ENCODE data around the gene ABR.
"Not testable (repeated sequence)": the region's sequence is repeated elsewhere in the genome, so short reads cannot be mapped to it uniquely, and the experiment has no call there.

ABR gene

DNA sequence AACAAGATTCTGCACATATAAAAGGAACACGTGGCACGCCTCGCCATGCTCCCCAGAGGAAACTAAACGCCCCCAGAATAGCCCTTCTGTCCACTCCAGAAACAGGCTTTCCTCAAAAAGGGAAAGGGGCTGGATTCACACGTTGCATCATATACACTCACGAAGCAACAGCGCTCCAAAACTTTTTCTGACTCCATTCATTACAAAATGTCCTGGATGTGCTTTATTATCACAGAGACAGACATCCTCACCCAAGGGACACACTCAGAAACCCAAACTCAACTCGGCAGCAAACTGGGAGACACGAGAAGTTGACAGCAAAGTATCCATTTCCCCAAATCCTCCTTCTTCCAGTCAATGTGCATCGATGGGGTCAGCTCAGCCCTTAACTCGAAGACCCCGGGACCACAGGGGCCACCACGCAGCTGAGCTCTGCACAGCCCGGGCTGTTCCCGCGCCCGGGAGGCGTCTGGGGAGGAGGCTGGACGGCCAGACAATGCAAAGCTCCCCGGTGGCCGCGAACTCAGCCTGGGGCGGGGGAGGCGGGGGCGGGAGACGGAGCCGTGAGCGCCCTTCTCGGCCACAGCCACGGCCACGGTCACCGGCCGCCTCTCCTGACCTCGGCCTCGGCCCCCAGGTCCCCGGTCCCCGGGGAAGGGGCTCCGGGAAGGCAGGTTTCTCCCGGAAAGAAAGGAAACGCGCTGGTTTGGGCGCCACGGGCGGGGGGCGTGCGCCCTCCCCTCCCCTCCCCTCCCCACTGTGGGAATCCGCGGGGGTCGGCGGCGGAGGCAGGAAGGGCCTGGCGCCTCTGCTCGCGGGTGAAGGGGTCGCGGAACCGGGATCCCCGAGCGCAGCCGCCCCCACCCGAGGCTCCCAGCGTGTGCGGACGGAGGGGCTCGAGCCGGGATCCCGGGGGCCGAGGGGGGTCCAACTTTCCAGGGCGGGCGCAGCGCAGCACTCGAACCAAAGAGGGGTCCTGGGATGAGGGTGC lies 201.4 kb downstream of the ABR start:
- no peak overlapping the region for H3K4me3 ChIP-seq (ENCODE audit: low read depth, low read length)
- no peak for TF ChIP-seq MAX (IDR thresholded peaks at IDR 0.05; ENCODE audit: low read depth, low read length)
- no peak for TF ChIP-seq MYC (IDR thresholded peaks at IDR 0.05; ENCODE audit: low read depth, low read length)
- no peak for TF ChIP-seq POLR2A (IDR thresholded peaks at IDR 0.05; ENCODE audit: extremely low read depth, insufficient read length)
- TF ChIP-seq, protein P1, sequence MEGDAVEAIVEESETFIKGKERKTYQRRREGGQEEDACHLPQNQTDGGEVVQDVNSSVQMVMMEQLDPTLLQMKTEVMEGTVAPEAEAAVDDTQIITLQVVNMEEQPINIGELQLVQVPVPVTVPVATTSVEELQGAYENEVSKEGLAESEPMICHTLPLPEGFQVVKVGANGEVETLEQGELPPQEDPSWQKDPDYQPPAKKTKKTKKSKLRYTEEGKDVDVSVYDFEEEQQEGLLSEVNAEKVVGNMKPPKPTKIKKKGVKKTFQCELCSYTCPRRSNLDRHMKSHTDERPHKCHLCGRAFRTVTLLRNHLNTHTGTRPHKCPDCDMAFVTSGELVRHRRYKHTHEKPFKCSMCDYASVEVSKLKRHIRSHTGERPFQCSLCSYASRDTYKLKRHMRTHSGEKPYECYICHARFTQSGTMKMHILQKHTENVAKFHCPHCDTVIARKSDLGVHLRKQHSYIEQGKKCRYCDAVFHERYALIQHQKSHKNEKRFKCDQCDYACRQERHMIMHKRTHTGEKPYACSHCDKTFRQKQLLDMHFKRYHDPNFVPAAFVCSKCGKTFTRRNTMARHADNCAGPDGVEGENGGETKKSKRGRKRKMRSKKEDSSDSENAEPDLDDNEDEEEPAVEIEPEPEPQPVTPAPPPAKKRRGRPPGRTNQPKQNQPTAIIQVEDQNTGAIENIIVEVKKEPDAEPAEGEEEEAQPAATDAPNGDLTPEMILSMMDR (IDR thresholded peaks at IDR 0.05; ENCODE audit: low read depth, low read length), result no peak
- DNase-seq (ENCODE audit: low read depth), result no peak

DNA sequence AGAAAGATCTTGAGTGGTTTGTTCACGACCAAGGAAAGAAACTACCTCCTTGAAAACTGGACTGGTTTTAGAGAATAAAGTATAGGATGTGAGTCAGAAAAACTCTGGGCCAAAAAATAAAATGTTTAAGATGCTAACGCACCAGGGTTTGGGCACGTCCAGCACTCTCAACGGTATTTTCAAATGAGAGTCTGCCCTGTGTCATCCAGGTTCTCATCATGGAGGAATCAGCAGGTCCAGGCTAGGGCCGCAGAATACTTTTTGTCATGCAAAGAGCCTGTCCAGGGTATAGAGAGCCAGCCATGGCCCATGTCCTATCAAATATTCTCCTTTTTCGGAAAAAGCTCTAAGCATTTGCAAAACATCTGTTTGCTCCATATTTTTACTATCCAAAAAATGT lies 202.6 kb downstream of the ABR start:
- no peak overlapping the region for H3K4me3 ChIP-seq (ENCODE audit: low read depth, low read length)
- no peak for DNase-seq (ENCODE audit: low read depth)
- TF ChIP-seq MYC (IDR thresholded peaks at IDR 0.05; ENCODE audit: low read depth, low read length) (no peak), MAX (IDR thresholded peaks at IDR 0.05; ENCODE audit: low read depth, low read length) (no peak), POLR2A (IDR thresholded peaks at IDR 0.05; ENCODE audit: extremely low read depth, insufficient read length) (no peak)
- TF ChIP-seq, protein P1 (IDR thresholded peaks at IDR 0.05; ENCODE audit: low read depth, low read length), result no peak

- TF ChIP-seq POLR2A (IDR thresholded peaks at IDR 0.05; ENCODE audit: extremely low read depth, insufficient read length), result no peak
- TF ChIP-seq MAX (IDR thresholded peaks at IDR 0.05; ENCODE audit: low read depth, low read length), result no peak
- TF ChIP-seq MYC (IDR thresholded peaks at IDR 0.05; ENCODE audit: low read depth, low read length), result no peak
- TF ChIP-seq, protein P1 (IDR thresholded peaks at IDR 0.05; ENCODE audit: low read depth, low read length), result no peak
- no peak overlapping the region for H3K4me3 ChIP-seq (ENCODE audit: low read depth, low read length)
- DNase-seq (ENCODE audit: low read depth), result no peak
Observed at GRCh38 chr17:976312-976711, 203.5 kb downstream of the ABR start.

DNA sequence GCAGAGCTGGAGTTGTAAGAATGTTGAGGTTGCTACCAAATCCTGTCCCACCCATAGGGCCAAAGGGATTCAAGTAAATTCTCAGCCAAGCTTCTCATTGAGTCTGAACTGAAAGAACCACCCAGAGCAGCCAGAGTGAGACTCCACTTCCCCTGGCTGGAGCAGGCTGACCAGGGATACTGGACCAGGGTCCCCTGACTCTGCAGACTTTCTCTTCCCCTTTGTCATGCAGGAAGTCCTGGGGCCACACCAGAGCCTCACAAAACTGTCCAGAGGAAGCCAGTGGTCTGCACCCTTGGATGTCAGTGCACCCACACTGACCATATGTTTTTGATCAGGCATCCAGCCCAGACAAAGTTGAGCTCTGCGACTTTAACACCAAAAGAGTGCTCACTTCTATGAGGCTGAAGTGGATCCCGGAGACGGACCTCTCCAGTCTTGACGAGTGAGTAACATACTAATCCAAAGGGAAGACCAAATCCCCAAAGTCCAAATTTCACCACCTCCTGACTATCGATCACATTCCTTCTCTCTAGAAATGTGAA lies 204.3 kb downstream of the ABR start:
- no peak for TF ChIP-seq MYC (IDR thresholded peaks at IDR 0.05; ENCODE audit: low read depth, low read length)
- no peak for TF ChIP-seq MAX (IDR thresholded peaks at IDR 0.05; ENCODE audit: low read depth, low read length)
- no peak for TF ChIP-seq POLR2A (IDR thresholded peaks at IDR 0.05; ENCODE audit: extremely low read depth, insufficient read length)
- TF ChIP-seq, protein P1 (IDR thresholded peaks at IDR 0.05; ENCODE audit: low read depth, low read length), result no peak
- no peak for DNase-seq (ENCODE audit: low read depth)
- H3K4me3 ChIP-seq (ENCODE audit: low read depth, low read length), result no peak overlapping the region

DNA sequence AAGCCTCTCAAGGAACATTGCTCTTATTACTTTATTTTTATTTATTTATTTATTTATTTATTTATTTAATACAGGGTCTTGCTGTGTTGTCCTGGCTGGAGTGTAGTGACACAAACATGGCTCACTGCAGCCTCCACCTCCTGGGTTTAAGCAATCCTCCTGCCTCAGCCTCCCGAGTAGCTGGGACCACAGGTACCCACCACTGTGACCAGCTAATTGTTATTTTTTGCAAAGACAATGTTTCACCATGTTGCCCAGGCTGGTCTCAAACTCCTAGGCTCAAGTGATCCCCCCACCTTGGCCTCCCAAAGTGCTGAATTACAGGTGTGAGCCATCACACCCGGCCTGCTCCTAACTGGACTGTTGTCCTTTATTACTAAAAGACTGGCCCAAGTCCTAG lies 205.0 kb downstream of the ABR start:
- H3K4me3 ChIP-seq (ENCODE audit: low read depth, low read length); DNase-seq (ENCODE audit: low read depth): not testable (repeated sequence)

DNA sequence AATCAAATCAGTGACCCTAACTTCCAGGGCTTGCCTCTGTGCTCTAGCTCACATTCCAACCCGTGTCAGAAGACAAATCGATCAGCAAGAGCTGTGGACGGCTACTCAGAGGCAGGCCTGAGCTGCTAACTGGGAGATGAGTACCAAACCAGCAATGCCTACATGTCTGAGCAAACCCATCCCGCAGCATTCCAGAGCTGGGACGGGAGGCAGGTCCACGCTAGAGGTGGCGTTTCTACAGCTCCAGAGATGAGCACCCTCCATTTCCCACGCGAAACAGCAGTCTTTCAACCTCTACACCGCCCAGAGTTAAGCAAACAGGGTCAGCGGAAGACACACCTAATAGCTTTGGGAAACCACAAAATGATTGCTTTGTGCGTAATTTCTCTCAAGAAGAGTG lies 206.7 kb downstream of the ABR start:
- no peak for TF ChIP-seq MYC (IDR thresholded peaks at IDR 0.05; ENCODE audit: low read depth, low read length)
- TF ChIP-seq, protein P1 (IDR thresholded peaks at IDR 0.05; ENCODE audit: low read depth, low read length), result no peak
- no peak for TF ChIP-seq POLR2A (IDR thresholded peaks at IDR 0.05; ENCODE audit: extremely low read depth, insufficient read length)
- no peak for TF ChIP-seq MAX (IDR thresholded peaks at IDR 0.05; ENCODE audit: low read depth, low read length)
- DNase-seq (ENCODE audit: low read depth), result no peak
- H3K4me3 ChIP-seq (ENCODE audit: low read depth, low read length), result no peak overlapping the region

DNA sequence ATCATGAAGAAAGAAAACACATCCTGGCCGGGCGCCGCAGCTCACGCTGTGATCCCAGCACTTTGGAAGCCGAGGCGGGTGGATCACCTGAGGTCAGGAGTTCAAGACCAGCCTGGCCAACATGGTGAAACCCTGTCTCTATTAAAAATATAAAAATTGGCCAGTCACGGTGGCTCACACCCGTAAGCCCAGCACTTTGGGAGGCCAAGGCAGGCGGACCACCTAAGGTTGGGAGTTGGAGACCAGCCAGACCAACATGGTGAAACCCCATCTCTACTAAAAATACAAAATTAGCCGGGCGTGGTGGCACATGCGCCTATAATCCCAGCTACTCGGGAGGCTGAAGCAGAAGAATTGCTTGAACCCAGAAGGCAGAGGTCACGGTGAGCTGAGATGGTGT lies 207.9 kb downstream of the ABR start:
- not testable (repeated sequence) for H3K4me3 ChIP-seq (ENCODE audit: low read depth, low read length); DNase-seq (ENCODE audit: low read depth)

Data from NB4 (cell line).